GM21367 (cell line): Measurements from ENCODE around the gene ZNF280B.
A peak's percentile ranks its signal among the peaks of the same experiment; 100 is the strongest.
"Not testable (repeated sequence)": the region's sequence is repeated elsewhere in the genome, so short reads cannot be mapped to it uniquely, and the experiment has no call there.

ENCODE experiments used
- ATAC-seq: cut with Tn5 transposase; IDR thresholded peaks from one replicate; pipeline ENCODE4 v1.9.1; 2021; ENCODE audit not compliant: unreplicated experiment

The ZNF280B gene

DNA sequence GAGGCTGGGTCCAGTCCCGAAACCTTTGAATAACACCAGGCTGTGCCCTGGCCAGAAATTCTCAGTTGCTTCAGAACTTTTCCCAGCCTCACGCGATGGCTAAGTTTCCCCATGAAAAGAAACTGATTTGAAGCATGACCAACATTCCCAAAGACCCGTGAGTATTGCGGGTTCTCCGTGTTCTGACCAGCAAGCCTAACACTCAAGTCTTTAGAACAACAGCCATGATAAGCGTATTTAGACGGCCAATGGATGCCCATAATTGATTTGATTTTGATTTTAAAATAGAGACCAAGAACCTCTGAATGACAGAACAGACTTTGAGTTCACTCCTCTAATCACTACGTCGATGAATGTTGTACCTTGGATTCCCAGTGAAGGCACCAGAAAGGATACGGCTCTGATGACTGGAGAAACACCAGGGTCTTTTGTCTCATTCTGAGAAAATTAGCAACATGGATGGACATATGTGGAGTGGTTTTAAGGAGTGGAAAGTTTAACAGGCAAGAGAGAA, 43.9 kb downstream of the ZNF280B start:
- ATAC-seq, result no peak

DNA sequence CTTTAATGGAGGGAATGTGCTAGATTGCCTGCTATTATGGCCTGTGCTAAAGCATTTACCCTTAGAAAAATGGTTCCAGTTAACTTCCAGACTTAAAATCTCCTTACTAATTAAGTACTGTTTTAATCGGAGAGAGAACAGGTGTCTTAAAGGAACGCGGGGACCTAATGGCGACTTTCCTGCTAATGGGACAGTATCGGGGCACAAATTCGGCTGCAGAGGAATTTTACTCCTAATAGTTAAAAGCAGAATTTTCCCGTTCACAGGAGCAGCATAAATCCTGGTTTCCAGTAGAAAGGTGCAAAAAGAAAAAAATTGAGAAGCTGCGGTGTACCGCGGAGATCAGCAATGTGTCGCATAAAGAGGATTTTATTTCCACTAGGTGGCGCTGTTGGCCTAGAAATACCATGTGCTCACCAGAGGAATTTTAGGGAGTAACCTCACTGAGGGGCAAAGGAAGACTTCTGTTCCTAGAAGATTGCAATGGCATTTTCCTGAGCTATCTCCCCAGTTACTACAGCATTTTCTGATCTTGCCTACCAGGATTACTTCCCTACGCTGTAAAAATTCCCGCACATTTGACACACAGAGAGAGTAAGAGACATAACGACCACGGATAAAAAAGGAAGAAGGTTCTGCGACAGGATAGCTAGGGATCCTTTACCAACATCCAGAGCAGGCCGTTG, 44.5 kb downstream of the ZNF280B start:
- ATAC-seq, result no peak

DNA sequence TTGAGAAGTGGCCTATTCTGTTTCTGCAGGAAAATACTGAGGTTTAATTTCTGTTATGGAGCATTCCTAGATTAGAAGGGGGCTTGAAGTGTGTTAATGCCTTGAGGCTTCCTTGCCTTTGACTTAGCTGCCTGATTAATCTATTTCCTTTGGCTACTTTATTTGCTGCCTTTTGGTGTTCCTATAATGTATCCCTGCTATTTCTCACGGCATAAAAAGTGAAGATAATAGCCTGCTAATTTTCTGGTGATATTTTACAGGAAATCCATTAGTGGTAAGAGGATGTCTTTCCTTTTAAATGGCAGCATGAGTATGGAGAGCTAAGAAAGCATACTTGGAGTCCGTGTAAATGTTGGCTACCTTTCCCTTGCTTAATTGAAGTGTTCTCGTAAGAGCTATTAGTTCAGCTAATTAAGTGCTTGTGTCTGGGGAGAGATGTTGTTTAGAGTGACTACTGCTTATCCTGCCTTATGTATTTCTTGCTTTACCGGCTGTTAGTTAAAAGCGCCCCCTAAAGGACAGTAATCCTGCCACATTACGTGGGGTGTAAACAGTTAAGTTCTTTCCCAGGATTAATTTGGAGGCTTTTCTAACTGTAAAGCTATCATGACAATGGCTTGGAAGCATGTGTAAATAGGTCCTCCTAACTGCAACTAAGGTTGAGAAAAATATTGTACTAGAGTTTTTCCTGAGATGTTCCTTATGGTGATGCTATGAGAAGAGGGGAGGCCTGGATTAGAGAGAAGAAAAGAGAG, 45.6 kb downstream of the ZNF280B start:
- no peak for ATAC-seq

DNA sequence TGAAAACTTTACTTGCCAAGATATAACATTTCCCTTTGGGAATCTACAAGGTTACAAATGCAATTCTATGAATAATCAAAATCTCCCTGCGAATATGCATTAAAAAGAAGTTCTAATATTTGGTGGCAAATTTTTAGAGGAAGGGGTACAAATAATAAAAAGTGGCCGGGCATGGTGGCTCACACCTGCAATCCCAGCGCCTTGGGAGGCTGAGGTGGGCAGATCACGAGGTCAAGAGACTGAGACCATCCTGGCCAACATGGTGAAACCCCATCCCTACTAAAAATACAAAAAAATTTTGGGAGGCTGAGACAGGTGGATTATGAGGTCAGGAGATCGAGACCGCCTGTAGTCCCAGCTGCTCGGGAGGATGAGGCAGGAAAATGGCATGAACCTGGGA, 47.0 kb downstream of the ZNF280B start:
- no peak for ATAC-seq

DNA sequence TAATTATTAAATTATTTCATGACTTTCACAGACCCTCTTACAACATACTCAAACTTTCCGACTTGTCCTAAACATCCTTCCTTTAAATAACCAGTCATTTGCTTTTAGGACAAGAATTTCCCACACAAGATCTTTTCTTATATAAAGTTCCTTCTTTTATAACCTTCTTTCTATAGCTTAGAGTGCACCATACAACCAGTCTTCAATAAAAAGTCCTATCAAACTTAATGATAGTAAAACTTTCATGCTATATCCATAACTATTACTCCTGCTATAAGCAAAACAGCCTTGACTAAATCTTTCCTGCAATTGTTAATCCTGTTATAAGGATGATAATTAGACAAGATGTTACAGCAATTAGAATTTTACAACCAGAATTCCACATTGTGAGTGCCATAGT, 47.4 kb downstream of the ZNF280B start:
- no peak for ATAC-seq

DNA sequence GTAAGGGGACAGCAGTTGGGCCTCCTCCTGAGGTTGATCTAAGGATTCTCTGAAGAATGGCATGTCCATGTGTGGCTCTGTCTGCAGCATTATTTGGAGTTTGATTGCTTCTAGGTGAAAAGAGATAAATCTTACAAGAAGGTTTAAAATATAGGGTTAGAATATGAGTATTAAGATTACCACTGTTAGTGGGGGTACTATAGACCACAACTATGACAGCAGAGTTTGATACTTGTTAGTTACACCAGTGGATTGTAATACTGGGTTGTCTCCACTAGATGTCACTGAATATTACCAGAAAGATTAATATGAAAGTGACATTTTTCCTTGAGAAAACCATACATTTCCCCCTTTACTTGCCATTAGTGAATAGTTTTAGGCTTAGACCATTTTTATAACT, 47.9 kb downstream of the ZNF280B start:
- ATAC-seq, result no peak

DNA sequence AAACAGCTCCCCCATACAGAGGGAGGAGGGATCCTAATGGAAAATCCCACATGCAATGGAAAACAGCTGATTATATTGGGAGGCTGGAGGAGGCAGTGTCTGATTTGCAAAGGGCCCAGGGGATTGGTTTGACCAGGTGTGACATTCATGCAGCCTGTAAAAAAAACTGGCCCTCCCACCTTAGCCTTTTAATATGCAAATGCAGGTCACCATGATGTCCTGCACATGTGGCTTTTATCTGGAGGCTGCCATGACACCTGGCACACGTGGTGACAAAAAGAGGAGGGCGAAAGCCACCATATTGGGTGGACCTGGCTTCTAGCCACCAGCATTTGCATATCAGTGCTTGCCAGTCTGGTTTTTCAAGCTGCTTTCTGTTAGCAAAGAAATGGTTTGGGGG, 48.5 kb downstream of the ZNF280B start:
- no peak for ATAC-seq

DNA sequence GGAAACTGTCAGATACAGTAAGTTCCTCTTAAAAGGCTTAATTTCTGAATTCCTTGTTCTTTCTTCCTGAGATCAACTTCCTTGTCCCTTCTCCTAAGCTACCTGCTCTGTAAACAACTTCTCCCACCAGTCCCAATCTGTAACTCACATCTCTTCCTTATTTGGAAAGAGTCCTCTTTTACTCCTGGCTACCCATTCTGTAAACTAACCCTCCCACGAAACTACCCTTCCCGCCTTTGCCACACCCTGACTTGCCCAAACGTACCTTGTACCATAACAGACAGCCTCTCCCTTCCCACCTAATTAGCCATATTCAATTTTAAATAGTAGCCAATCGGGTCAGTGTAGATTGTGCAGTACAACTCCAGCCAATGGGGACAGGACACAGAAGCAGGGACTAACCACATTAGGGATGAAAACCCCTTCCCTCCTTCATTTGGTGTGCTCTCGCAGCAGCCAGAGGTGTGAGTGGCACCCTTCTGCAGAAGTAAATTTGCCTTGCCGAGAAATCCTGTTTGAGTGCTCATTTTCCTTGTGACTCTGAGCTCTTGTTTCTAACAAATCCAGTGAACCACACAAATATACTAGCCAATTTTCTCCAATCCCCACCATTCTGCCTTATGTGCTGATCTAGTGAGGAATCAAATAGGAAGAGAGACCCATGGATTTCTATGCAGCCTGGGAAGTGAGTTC, 49.5 kb downstream of the ZNF280B start:
- ATAC-seq, result no peak

DNA sequence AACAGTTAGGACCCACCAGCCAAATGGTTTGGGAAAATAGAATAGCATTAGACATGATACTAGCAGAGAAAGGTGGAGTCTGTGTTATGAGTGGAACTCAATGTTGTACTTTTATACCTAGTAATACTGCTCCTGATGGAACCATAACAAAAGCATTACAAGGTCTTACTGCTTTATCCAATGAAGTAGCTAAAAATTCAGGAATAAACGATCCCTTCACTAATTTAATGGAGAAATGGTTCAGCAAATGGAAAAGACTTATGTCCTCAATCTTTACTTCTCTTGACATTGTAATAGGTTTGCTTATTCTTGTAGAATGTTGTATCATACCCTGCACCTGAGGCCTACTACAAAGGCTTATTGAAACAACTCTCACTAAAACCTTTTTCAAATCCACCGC, 50.2 kb downstream of the ZNF280B start:
- no peak for ATAC-seq

DNA sequence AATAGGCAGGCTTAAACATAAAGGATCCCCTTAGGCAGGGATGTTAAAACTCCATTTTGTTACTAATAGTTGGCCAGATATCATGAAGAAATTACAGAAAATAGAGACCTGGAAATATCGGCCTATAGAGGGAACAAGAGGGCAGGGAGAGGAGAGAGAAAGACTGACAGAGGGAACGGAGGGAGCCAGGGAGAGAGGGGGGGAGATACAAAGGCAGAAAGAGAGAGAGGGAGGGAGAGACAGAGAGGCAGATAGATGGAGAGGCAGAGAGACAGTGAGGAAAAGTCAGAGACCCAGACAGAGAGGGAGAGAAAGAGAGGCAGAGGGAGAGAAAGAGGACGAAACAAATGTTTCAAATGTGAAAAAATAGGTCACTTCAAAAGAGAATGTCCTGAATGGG, 53.5 kb downstream of the ZNF280B start:
- no peak for ATAC-seq

DNA sequence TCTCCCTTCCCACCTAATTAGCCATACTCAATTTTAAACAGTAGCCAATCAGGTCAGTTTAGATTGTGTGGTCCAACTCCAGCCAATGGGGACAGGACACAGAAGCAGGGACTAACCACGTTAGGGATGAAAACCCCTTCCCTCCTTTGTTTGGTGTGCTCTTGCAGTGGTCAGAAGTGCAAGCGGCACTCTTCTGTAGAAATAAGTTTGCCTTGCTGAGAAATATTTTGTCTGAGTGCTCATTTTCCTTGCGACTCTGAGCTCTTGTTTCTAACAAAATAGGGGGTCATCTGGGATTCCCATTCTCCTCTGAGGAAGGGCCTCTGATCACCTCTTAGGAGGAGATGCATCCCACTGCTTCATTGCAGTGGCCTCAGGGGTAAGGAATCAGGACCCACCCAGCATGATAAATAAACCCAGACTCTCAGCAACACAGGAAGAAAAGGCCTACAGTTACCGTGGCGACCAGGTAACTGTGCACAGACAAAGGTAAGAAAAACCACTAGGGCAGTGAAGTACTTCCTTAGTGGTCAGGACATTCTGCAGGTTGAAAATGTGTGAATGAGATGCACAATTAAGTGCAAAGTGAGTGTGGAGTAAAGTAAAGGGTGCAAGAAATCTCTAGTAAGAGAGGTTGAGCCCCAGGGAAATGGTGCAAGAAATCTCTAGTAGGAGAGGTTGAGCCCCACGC, 55.4 kb downstream of the ZNF280B start:
- no peak for ATAC-seq

DNA sequence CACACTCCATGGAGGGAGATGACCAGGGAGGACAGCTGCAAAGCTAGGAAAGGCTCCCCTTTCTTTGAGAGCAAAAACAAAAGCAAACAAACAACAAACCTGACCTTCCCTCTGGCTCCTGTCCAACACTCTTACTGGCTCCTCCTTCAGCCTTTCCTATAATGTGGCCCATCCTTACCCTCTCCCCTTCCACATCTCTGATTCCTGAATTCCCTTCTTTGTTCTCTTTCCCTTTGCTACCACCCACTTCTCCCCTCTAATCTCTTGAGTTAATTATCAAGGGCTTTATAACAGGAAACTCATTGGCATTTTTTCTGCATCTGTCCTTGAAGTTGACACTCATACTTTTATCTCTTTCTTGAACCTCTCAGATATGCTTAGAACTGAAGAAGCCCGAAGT, 56.3 kb downstream of the ZNF280B start:
- no peak for ATAC-seq

DNA sequence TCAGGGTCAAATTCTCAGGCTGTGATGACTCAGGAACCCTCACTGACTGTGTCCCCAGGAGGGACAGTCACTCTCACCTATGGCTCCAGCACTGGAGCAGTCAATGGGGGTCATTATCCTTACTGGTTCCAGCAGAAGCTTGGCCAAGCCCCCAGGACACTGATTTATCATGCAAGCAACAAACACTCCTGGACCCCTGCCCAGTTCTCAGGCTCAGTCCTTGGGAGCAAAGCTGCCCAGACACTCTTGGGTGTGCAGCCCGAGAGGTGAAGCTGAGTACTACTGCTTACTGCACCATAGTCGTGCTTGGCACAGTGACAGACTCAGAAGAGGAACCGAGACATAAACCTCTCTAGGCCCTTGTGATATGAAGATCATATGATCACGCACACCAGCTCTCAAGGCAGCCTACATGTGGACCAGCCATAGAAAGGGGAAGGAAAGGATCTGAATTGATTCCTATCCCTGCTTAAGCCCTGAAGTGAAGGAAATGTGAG, 58.2 kb downstream of the ZNF280B start:
- ATAC-seq, result peak; percentile 82

DNA sequence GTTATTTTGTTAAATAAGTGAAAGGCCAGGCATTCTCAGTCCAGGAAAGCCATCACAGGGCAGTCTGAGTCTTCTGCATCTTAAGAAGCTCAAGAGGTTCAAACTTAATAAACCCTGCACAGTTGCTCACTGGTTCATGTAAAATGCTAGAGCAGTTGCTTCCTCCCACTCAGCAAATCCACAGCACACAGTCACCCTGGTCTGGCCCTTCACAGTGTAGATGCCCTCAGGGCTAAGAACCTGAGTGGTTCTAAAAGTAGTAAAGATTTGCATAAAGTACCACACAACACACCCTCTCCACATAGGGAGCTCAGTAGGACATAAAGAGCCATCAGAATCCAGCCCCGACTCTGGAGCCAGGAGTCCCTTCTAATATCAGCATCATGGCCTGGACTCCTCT, 58.7 kb downstream of the ZNF280B start:
- ATAC-seq, result no peak

DNA sequence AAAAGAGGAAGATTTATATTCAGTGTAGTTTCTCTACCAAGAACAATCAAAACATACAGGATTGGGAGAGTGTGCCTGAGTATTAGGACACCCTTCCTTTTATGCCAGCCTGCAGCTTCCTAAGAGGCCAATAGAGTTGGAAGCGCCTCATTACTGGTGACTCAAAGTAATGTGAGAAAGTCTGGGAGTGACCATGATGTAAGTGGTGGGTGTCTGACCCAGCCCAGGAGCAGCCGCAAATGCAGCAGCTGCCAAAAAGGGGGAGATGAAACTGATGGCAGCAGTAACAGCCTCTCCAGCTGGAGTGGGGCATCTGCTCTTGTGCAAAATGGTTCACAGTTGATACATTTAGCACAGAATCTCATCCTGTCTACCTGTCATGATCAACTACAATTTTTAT, 62.0 kb downstream of the ZNF280B start:
- ATAC-seq, result no peak

DNA sequence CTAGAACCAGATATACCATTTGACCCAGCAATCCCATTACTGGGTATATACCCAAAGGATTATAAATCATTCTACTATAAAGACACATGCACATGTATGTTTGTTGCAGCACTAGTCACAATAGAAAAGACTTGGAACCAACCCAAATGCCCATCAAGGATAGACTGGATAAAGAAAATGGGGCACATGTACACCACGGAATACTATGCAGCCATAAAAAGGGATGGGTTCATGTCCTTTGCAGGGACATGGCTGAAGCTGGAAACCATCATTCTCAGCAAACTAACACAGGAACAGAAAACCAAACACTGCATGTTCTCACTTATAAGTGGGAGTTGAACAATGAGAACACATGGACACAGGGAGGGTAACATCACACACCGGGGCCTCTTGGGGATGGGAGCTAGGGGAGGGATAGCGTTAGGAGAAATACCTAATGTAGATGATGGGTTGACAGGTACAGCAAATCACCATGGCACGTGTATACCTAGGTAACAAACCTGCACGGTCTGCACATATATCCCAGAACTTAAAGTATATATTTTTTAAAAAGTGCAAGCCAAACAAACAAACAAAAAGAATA, 64.4 kb downstream of the ZNF280B start:
- not testable (repeated sequence) for ATAC-seq

DNA sequence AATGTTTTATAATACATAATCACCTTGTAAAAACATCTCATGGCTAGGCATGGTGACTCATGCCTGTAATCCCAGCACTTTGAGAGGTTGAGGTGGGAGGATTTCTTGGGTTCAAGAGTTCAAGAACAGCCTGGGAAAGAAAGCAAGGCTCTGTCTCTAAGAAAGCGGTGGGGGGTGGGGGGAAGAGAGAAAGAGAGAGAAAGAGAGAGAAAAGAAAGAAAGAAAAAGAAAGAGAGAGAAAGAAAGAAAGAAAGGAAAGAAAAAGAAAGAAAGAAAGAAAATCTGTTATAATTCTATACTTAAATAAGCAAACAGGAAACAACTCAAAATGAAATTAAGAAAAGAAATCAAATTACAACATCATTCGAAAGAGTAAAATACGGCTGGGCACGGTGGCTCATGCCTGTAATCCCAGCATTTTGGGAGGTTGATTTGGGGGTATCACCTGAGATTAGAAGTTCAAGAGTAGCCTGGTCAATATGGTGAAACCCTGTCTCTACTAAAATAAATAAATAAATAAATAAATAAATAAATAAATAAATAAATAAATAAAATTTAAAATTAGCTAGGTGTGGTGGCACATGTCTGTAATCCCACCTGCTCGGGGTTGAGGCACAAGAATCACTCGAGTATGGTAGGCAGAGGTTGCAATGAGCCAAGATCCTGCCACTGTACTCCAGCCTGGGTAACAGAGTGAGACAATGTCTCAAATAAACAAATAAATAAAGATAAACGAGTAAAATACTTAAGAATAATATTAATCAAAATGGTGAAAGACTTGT, 65.4 kb downstream of the ZNF280B start:
- no peak for ATAC-seq

DNA sequence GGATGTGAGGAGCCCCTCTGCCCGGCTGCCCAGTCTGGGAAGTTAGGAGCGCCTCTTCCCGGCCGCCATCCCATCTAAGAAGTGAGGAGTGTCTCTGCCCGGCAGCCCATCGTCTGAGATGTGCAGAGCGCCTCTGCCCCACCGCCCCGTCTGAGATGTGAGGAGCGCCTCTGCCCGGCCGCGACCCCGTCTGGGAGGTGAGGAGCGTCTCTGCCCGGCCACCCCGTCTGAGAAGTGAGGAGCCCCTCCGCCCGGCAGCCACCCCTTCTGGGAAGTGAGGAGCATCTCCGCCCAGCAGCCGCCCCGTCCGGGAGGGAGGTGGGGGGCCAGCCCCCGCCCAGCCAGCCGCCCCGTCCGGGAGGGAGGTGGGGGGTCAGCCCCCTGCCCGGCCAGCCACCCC, 66.9 kb downstream of the ZNF280B start:
- ATAC-seq, result not testable (repeated sequence)

DNA sequence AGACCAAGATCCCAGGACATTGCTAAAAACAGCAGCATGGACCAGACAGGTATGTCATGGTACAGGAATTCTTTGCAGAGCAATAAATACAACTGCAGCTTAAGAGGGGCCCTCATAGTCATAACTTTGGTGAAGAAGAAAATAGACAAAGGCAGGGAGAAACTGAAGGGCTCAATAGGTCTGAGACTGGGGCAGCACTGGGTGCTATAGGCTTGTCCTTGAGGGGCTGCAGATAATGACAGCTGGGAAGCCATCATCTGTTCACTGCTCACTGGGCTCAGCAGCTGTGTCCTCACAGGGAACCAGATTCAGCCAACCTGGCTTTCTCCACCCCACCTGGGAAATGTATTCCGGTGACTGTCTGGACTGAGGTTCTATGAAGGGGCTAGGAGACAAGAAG, 68.4 kb downstream of the ZNF280B start:
- ATAC-seq, result no peak
